IPS-18c (cell line): ENCODE results near the gene KRTAP4-8.
"Not testable (repeated sequence)": the region's sequence is repeated elsewhere in the genome, so short reads cannot be mapped to it uniquely, and the experiment has no call there.

ENCODE experiments used
- H3K4me3 ChIP-seq: 2 replicates; pipeline ENCODE4 v1.7.0; 2013; ENCODE audit warnings: low read depth, mild to moderate bottlenecking, low read length, moderate library complexity; ENCODE audit not compliant: insufficient read depth
- H3K9me3 ChIP-seq: one replicate; pipeline ENCODE4 v1.6.1; 2013; ENCODE audit warnings: mild to moderate bottlenecking, low read length, moderate library complexity; ENCODE audit not compliant: control insufficient read depth, insufficient read depth

Gene KRTAP4-8

DNA sequence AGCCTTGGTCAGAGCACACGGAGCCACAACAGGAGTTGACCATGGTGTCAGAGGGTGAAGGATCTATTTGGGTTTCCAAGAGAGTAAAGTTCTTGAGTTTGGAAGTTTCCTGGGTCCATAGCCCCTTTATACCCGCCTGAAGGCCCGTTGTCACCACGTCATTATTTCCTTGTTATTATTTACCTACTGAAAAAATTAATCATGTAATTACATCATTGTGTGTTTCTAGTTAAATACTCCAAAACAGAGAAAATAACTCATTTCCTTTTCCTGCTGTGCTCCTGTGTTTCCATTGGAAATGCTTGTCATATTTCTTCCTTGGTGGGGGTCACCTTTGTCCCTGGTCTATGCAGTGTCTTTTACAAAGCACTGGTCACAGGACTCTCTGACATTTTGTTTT, at the start of gene KRTAP4-8:
TSS of gene KRTAP4-8 (minus strand) at position 101 of the 400 bp plus-strand sequence. CDS start at position 43, 58 bp downstream.
- H3K4me3 ChIP-seq, result no peak within 1 kb of the TSS
- H3K9me3 ChIP-seq, result no peaks in the 10 kb centered on the region

DNA sequence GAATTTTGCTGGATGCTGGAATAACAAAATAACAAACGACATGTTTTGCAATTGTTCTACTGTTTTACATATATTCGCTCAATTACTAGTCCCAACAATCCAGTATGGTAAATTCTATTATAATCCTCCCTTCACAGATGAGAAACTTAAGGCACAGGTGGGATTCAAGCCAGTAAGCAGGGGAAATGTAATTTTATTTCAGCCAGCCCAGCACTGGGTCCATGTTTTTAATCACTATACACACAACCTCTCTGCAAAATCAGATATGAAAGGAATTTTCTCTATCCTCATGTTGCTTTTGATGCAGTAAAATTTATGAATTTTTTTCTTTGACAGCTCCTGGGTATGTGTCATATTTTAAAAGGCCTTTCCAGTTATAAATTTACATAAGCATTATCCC, 47.3 kb upstream of the KRTAP4-8 start:
- peaks cover 2% of the 10 kb centered on the region for H3K9me3 ChIP-seq
- no peak overlapping the region for H3K4me3 ChIP-seq

DNA sequence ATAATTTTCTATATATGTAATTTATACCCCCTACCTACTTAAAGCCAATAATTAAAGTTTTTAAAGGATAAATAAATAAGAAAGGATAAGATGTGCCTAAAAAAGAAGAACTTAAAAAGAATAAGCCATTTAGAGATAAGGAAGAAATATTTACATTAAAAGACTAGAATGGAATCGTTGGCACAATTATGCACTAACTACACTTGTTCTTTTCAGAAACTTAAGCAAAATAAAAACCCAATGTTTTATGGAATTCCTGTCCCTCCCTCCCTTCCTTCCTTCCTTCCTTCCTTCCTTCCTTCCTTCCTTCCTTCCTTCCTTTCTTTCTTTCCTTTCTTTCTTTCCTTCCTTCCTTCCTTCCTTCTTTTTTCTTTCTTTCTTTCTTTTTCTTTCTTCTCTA, 46.9 kb upstream of the KRTAP4-8 start:
- H3K4me3 ChIP-seq, result no peak overlapping the region
- H3K9me3 ChIP-seq, result peaks cover 5% of the 10 kb centered on the region

DNA sequence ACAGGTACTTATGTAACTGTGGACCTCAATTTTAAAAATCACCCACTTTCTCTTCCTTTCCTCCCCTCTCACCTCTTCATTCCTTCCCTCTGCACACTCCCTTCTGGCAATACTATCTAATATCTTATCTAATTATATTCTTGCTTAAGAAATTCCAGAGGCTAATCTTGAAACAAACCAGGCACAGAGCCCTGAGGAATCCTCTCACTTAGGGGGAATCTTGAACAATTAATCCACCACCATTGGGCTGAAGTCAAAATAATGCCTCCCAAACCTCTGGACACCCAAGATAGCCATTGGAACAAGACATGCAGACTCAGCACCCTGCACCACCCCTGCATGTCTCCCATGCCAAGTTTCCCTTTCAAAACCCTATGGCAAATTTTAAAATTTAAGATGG, 43.4 kb upstream of the KRTAP4-8 start:
- H3K9me3 ChIP-seq, result peaks cover 5% of the 10 kb centered on the region

DNA sequence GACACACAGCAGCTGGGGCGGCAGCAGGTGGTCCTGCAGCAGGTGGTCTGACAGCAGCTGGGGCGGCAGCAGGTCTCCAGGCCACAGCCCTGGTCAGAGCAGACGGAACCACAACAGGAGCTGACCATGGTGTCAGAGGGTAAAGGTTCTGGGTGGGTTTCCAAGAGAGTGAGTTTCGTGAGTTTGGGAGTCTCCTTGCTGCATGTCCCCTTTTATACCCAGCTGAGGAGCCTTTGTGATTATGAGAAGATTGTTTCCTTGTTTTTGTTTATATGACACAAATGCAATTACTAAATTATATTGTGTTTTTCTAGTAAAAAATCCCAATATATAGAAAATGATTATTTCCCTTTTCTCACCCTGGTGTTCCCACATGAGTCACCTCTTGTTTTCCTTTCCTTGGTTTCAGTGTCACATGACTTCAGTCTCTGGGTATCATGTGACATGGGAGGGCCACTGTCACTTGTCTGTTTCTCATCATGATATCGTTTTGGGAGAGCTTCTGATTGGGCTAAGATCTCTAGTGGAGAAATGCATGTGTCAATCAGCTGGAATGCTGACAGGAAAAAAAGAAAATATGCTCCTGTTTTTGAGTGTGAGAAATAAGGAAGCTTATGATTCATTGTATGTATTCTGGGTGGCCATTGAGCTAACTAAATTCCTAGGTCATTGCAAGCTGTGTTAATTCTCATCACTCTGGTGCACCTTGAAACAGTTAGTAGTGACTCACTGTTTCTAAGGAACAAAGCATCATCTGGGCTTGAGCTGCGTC, 42.6 kb upstream of the KRTAP4-8 start, which contains the start of gene KRTAP4-6:
TSS of gene KRTAP4-6 (minus strand) at position 185 of the 772 bp plus-strand sequence. CDS start at position 128, 57 bp downstream.
- Histone ChIP-seq H3K9me3 (peaks cover 5% of the 10 kb centered on the region), H3K4me3 (no peak within 1 kb of the TSS)

More for the DNA sequence above, 43.4 kb upstream of the KRTAP4-8 start:
- H3K4me3 ChIP-seq, result no peak overlapping the region

DNA sequence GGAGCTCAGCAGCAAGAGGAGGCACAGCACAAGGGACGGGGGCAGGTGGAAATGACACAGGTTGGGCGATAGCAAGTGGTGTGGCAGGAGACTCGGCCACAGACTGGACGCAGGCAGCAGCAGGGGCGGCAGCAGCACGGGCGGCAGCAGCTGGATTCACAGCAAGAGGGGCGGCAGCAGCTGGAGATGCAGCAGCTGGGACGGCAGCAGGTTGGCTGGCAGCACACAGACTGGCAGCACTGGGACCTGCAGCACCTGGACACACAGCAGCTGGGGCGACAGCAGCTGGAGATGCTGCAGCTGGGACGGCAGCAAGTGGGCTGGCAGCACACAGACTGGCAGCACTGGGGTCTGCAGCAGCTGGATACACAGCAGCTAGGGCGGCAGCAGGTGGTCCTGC, 41.9 kb upstream of the KRTAP4-8 start:
- H3K9me3 ChIP-seq, H3K4me3 ChIP-seq: not testable (repeated sequence)

DNA sequence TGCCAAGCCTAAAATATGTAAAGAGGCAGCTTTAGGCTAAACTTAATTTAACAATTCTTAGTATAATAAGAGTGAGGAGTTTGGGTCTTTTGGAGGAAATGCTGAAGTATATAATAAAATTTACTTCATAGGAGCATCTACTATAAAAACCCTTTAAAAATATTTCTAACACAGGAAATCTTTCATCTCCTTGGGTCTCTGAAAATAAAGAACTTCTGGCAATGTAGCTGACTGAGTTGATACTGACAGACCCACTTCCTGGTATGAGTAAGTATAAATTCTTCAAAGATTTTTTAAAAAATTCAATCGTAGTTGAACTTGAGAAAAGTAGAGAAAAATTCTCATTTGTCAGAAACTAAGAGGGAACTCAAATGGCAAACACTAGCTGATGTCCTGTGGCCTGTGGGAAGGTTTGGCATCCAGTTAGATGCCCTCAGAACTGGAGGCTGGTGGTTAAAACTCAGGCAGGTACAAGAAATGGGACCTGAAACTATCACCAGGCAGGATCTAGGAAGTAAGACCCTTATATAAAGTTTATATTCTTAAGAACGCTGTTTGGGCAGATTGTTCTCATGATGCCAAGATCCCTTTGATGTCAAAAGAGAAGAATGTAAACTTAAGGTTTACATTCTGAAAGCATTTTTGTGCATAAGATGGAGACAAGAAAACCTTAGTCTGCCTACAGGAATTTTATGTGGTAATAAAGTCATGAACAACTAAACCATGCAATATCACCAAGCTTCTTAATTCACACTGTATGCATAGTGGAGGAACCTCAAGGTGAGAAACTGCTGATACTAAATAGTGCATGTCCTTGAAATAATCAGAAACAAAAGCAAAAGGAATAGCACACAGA, 36.2 kb upstream of the KRTAP4-8 start:
- Histone ChIP-seq H3K9me3 (no peaks in the 10 kb centered on the region), H3K4me3 (no peak overlapping the region)

DNA sequence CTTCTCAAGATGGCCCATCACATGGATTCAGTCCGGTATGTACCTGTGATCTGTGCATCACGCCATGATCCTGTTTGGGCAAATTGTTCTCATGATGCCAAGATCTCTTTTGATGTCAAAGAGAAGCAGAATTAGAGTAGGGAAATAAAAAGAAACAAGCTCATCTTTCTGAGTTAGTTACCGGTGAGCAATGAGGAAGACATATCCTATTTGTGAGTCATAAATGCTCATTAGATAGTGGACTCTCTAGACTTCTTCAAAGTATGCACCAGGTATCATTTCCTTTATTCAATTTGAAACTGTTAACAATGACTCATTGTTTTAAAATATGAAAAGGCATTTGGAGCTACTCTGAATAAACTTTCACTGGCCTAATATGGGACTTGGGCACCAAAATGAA, 34.0 kb upstream of the KRTAP4-8 start:
- Histone ChIP-seq H3K4me3 (no peak overlapping the region), H3K9me3 (no peaks in the 10 kb centered on the region)

DNA sequence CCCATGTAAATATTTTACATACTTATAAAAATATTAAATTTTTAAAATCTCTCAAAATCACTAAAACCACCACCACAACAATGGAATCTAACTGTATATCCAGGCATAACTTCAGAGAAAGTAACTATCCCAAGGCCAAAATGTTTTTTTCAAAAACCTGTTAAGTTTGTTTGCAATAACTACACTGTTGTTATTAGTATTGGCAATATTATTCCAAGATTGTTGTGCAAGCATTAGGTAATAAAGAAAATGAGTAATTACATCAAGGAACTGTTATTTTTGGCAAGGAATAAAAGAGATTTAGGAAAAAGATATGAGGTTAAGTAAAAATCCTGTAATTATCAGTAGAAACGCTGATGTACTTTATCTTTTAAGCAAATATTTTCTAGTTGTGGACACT, 29.4 kb upstream of the KRTAP4-8 start:
- Histone ChIP-seq H3K4me3 (no peak overlapping the region), H3K9me3 (no peaks in the 10 kb centered on the region)

DNA sequence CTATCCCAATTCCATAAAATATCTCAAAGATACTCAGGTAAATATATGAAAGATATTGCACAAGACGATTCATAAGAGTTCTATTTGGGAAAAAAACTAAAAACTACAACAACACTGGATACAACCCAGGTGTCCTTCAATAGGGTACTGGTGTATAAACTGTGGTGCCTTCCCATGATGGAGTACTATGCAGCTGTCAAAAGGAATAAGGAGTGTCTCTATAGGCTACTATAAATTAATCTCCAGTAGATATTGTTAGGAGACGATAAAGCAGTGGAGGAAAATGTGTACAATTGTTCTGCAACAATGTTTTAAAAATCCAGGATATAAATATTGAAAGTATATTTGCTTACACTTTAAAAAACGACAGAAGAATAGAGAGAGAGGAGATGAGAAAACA, 28.5 kb upstream of the KRTAP4-8 start:
- Histone ChIP-seq H3K9me3 (no peaks in the 10 kb centered on the region), H3K4me3 (no peak overlapping the region)

DNA sequence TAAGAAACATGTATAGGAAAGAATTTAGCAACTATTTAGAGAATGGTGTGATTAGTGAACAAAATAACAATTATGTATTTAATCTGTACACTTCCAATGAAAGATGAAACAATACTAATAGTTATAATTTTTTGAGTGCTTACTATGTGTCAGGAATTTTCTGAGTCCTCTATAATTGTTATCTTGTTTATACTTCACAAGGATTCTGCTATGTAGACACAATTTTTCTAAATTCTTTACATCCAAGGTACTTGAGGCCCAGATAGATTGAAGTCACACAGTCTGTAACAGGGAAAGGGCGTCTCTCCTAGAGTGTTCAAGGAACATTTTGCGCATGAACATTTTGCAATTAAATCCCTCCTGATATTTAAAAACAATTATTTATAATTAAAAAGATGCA, 27.1 kb upstream of the KRTAP4-8 start:
- no peaks in the 10 kb centered on the region for H3K9me3 ChIP-seq

DNA sequence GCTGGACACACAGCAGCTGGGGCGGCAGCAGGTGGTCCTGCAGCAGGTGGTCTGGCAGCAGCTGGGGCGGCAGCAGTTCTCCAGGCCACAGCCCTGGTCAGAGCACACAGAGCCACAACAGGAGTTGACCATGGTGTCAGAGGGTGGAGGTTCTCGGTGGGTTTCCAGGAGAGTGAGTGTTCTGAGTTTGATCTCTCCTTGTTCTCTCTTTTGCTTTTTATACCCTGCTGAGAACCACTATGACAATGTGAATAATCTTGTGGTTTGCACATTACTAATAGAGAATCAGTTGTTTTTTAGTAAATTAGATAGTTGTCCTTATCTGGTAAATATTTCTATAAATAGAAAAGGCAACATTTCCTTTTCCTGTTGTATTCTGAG, 26.0 kb upstream of the KRTAP4-8 start, which contains the start of gene KRTAP4-12:
TSS of gene KRTAP4-12 (minus strand) at position 192 of the 381 bp plus-strand sequence. CDS start at position 132, 60 bp downstream.
- H3K4me3 ChIP-seq, H3K9me3 ChIP-seq: not testable (repeated sequence)

More for the DNA sequence above, 27.1 kb upstream of the KRTAP4-8 start:
- no peak overlapping the region for H3K4me3 ChIP-seq

DNA sequence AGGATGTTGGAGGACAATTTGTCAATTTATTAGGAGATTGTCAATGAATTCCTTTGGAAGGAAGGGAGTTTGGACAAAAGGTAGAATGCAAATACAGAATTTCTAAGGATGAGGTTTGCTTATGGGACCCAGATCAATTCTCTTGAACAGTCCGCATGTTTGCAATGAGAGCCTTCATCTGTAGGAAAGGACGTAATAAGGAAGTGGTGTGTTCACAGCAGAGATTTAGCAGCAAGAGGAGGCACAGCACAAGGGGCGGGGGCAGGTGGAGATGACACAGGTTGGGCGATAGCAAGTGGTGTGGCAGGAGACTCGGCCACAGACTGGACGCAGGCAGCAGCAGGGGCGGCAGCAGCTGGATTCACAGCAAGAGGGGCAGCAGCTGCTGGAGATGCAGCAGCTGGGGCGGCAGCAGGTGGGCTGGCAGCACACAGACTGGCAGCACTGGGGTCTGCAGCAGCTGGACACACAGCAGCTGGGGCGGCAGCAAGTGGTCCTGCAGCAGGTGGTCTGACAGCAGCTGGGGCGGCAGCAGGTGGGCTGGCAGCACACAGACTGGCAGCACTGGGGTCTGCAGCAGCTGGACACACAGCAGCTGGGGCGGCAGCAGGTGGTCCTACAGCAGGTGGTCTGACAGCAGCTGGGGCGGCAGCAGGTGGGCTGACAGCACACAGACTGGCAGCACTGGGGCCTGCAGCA, 25.5 kb upstream of the KRTAP4-8 start:
- H3K9me3 ChIP-seq, H3K4me3 ChIP-seq: not testable (repeated sequence)

DNA sequence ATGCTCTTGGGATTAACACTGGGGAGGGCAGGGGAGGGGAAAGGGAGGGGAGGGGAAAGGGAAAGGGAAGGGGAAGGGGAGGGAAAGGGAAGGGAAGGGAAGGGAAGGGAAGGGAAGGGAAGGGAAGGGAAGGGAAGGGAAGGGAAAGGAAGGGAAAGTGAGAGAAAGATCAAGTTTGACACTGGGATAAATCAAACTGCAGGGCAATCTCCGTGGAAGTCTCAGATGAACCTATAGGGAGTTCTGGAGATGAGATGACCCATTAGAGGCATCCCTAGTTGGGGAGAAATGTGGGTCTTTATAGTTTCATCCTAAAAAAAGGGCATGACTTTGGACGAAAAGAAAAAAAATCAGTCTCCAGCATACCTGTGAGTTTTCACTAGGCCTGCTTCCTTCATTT, 23.8 kb upstream of the KRTAP4-8 start:
- no peak overlapping the region for H3K4me3 ChIP-seq
- H3K9me3 ChIP-seq, result no peaks in the 10 kb centered on the region

DNA sequence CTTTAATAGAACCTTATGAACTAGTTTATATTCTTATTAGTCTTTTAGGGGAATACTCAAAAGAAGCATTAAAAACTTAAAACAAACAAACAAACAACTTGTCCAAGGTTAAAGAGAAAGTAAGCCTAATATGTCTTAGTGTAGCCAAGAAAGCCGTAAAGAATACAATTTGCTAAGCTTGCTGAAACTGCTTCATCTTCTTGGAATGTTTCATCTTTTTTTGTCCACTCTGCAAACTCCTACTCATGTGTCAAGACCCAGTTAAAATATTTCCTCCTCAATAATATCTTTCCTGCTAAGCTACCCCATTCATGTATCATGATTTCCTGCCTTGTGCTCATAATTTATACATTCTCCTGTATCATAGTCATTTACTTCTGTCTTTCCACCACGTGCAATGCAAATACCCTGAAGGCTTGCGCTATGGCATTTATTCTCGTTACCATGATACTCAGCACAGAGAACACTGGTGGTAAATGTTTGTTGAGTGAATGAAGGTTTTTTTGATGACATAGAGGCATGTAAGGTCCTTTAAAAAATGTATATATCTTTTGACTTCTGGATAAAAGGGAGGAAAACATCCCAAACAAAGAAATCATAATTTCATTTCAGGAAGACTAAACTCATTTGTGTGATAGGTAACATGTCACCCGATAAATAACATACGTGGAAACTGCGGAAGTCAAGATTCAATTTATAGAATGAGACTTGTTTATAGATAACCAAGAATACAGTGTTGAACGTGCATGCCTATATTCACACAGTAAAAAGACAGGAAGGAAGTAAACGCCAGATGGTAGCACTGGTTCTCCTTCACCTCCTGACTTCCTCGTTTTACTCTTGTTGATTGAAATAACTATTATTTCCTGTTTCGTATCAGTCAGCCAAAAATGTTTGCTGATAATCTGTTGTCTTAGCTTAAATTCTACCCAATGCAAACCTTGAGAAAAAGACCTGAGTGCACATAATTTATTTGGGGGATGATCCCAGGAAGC, 22.1 kb upstream of the KRTAP4-8 start:
- H3K4me3 ChIP-seq, H3K9me3 ChIP-seq: not testable (repeated sequence)

DNA sequence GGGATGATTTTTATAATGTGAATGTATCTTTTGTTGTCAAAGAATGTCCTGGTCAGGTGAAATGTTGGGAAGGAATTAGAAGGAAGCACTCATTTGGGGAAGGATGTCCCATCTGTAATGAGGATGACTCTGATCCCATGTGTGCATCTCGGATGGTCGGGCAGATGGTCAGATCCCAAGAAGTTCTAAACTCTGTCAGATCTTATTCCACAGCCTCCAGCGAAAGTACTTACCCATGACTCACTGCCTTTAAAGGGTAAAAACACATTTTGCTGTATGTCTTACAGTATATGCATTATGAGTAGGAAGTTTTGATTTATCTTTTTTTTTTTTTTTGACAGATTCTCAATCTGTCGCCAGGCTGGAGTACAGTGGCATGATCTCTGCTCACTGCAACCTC, 20.8 kb upstream of the KRTAP4-8 start:
- H3K9me3 ChIP-seq, result peaks cover 2% of the 10 kb centered on the region
- H3K4me3 ChIP-seq, result no peak overlapping the region
